HCT116 (cell line): Measurements from ENCODE around the gene PIGP. TPM values are rescaled to one million over a fixed set of nuclear protein-coding genes. Genes with fewer than 3 reads are reported as not detected.

ENCODE experiments used
- ATAC-seq: fragments of 200-7000 bp; cut with Tn5 transposase; 2 replicates; pipeline ENCODE4 v1.9.1; 2020; ENCODE audit warnings: mild to moderate bottlenecking, moderate library complexity
- Bru-seq: library from RNA; stranded (reverse); fragments of 400-500 nt; gene quantifications from one replicate; lab custom pipeline; 2021; lab: Mats Ljungman, UMichigan
- BruChase-seq, 2 experiments: library from RNA; stranded (reverse); fragments of 400-500 nt; gene quantifications; one replicate each; lab custom pipeline; 2021; lab: Mats Ljungman, UMichigan
- BruUV-seq: library from RNA; stranded (reverse); fragments of 400-500 nt; replicated peaks from 2 replicates; lab custom pipeline; 2021; lab: Mats Ljungman, UMichigan
- CTCF ChIA-PET: fragments of 300-600 bp; sonication (Branson Sonifier 250); formaldehyde crosslinking; loops from one replicate; lab custom pipeline; 2021; ENCODE audit warnings: antibody characterized with exemption; lab: Charles Lee
- POLR2A ChIA-PET: fragments of 300-600, 350-600 bp; sonication (Branson Sonifier 250); formaldehyde crosslinking; loops from one replicate; lab custom pipeline; 2021; ENCODE audit warnings: antibody characterized with exemption; lab: Charles Lee
- RAD21 ChIA-PET, 2 experiments: fragments of 300-600 bp; sonication (Branson Sonifier 250); formaldehyde crosslinking; loops; one replicate each; lab custom pipeline; 2023; ENCODE audit warnings: low total read pairs in 2 of 2; ENCODE audit not compliant: uncharacterized antibody in 2 of 2, unreplicated experiment in 2 of 2, low non-redundant PET in 1 of 2; lab: Charles Lee
- DNase-seq: peaks from one replicate; pipeline ENCODE4 v3.0.0-alpha.2; 2010; ENCODE audit warnings: low read depth, low spot score
- H2AFZ ChIP-seq: fragments of 200-600 bp; shearing (Covaris generic), sonication (generic); 2 replicates; pipeline ENCODE4 v1.6.1; 2017; ENCODE audit warnings: low read depth, mixed run types, mixed read lengths, antibody characterized with exemption, low read length; ENCODE audit not compliant: poor library complexity, severe bottlenecking
- H3K27ac ChIP-seq: 2 replicates; pipeline ENCODE4 v1.5.1; 2012; ENCODE audit warnings: low read depth, low read length
- H3K27me3 ChIP-seq: fragments of 200-600 bp; sonication (generic); 2 replicates; pipeline ENCODE4 v1.6.1; 2016; ENCODE audit warnings: mixed run types, low read length, mixed read lengths; ENCODE audit not compliant: insufficient read depth
- H3K36me3 ChIP-seq, 2 experiments: fragments of 200-500 bp in 1 of 2; fragments of 200-600 bp in 1 of 2; sonication (Bioruptor generic) in 1 of 2; sonication (generic) in 1 of 2; 2 replicates each; pipeline versions ENCODE4 v1.5.1 to v1.6.1; 2014 to 2016; ENCODE audit warnings: low read length in 2 of 2, inconsistent platforms in 1 of 2, mixed read lengths in 1 of 2, mixed run types in 1 of 2; ENCODE audit not compliant: insufficient read depth in 2 of 2, control insufficient read depth in 1 of 2
- H3K4me1 ChIP-seq, 2 experiments: fragments of 200-600 bp in 1 of 2; sonication (generic) in 1 of 2; 2 replicates each; pipeline versions ENCODE4 v1.5.1 to v1.6.1; 2012 to 2017; ENCODE audit warnings: low read length in 2 of 2, inconsistent platforms in 1 of 2, mild to moderate bottlenecking in 1 of 2, mixed read lengths in 1 of 2, mixed run types in 1 of 2, moderate library complexity in 1 of 2; ENCODE audit not compliant: insufficient read depth in 2 of 2, control insufficient read depth in 1 of 2
- H3K4me2 ChIP-seq: fragments of 200-600 bp; sonication (generic); 2 replicates; pipeline ENCODE4 v1.6.1; 2017; ENCODE audit warnings: mixed run types, low read length, mixed read lengths
- H3K4me3 ChIP-seq, 2 experiments: fragments of 200-600 bp in 1 of 2; sonication (generic) in 1 of 2; replicated peaks in 1 of 2; 2 replicates each; pipeline ENCODE4 v1.5.1; 2011 to 2016; ENCODE audit warnings: low read length in 2 of 2, control low read depth in 1 of 2, low read depth in 1 of 2, mild to moderate bottlenecking in 1 of 2, mixed read lengths in 1 of 2, mixed run types in 1 of 2
- H3K79me2 ChIP-seq: fragments of 200-600 bp; sonication (generic); 2 replicates; pipeline ENCODE4 v1.6.1; 2017; ENCODE audit warnings: mild to moderate bottlenecking, mixed run types, low read length, moderate library complexity, mixed read lengths; ENCODE audit not compliant: insufficient read depth
- H3K9ac ChIP-seq: fragments of 200-600 bp; sonication (generic); 2 replicates; pipeline ENCODE4 v1.6.1; 2016; ENCODE audit warnings: low read length, mixed read lengths
- H3K9me2 ChIP-seq: fragments of 200-600 bp; sonication (generic), shearing (Covaris generic); 2 replicates; pipeline ENCODE4 v1.6.1; 2017; ENCODE audit warnings: mixed run types, mild to moderate bottlenecking, moderate library complexity; ENCODE audit not compliant: insufficient read depth
- H3K9me3 ChIP-seq, 2 experiments: fragments of 200-500 bp in 1 of 2; fragments of 200-600 bp in 1 of 2; sonication (Bioruptor generic) in 1 of 2; sonication (generic) in 1 of 2; 2 replicates each; pipeline ENCODE4 v1.6.1; 2014 to 2017; ENCODE audit warnings: low read length in 2 of 2, mixed read lengths in 2 of 2, inconsistent platforms in 1 of 2, low read depth in 1 of 2, mild to moderate bottlenecking in 1 of 2, mixed run types in 1 of 2, moderate library complexity in 1 of 2; ENCODE audit not compliant: control insufficient read depth in 1 of 2, insufficient read depth in 1 of 2
- H4K20me1 ChIP-seq: fragments of 200-600 bp; sonication (generic), shearing (Covaris generic); 2 replicates; pipeline ENCODE4 v1.6.1; 2017; ENCODE audit warnings: mixed run types, mild to moderate bottlenecking, moderate library complexity; ENCODE audit not compliant: insufficient read depth
- EGR1 ChIP-seq: IDR thresholded peaks from 2 replicates; pipeline ENCODE4 v1.6.1; 2012; ENCODE audit warnings: low read depth
- EZH2 ChIP-seq: fragments of 200-600 bp; sonication (generic); IDR thresholded peaks from 2 replicates; pipeline ENCODE4 v1.6.1; 2017; ENCODE audit warnings: antibody characterized with exemption, mixed run types
- FOSL1 ChIP-seq: IDR thresholded peaks from 2 replicates; pipeline ENCODE4 v1.6.1; 2012; ENCODE audit warnings: low read depth
- JUND ChIP-seq: IDR thresholded peaks from 2 replicates; pipeline ENCODE4 v1.6.1; 2012
- POLR2A ChIP-seq: IDR thresholded peaks from 2 replicates; pipeline ENCODE4 v1.7.0; 2011; ENCODE audit warnings: borderline replicate concordance; ENCODE audit not compliant: insufficient read depth, insufficient read length; ENCODE audit errors: extremely low read depth
- POLR2AphosphoS5 ChIP-seq: IDR thresholded peaks from 2 replicates; pipeline ENCODE4 v1.6.1; 2011; ENCODE audit warnings: mild to moderate bottlenecking, low read depth, low read length, moderate library complexity
- ZFX ChIP-seq: fragments of 450-650 bp; IDR thresholded peaks from 2 replicates; pipeline ENCODE4 v1.6.1; 2017
- ZNF274 ChIP-seq: fragments of 200-500 bp; sonication (Bioruptor generic); IDR thresholded peaks from 2 replicates; pipeline ENCODE4 v1.6.1; 2014; ENCODE audit warnings: mild to moderate bottlenecking, low read depth, low read length, inconsistent platforms
- intact Hi-C: fragments of 100-400 bp; cut with micrococcal nuclease; formaldehyde crosslinking; loops from 2 replicates; pipeline ENCODE4 v1.10.0; 2022
- long read RNA-seq: library from polyadenylated mRNA; unstranded; transcript quantifications from one replicate; pipeline ENCODE4 v2.0.0, GENCODE V29; 2021; ENCODE audit not compliant: unreplicated experiment
- polyA plus RNA-seq: library from polyadenylated mRNA; unstranded; fragments of >200 nt; gene quantifications from 2 replicates; pipeline ENCODE4 v1.2.1, GENCODE V29; 2012; ENCODE audit warnings: missing spikeins
- total RNA-seq: library from RNA; stranded (reverse); gene quantifications from one replicate; pipeline ENCODE4 v1.2.1, GENCODE V29; 2021; ENCODE audit not compliant: unreplicated experiment
- TF ChIP-seq, protein P1 (sequence below): IDR thresholded peaks from 2 replicates; pipeline ENCODE4 v1.6.1; 2012
- TF ChIP-seq, protein P2 (sequence below), 3 experiments: fragments of 200-600 bp in 1 of 3; sonication (generic) in 1 of 3; IDR thresholded peaks in 2 of 3; conservative IDR thresholded peaks in 1 of 3; 2 replicates each; pipeline ENCODE4 v1.5.1; 2012 to 2017; ENCODE audit warnings: low read depth in 2 of 3, low read length in 2 of 3, antibody characterized with exemption in 1 of 3, borderline replicate concordance in 1 of 3, control low read depth in 1 of 3, mild to moderate bottlenecking in 1 of 3, mixed read lengths in 1 of 3, mixed run types in 1 of 3, moderate library complexity in 1 of 3; ENCODE audit not compliant: insufficient read depth in 1 of 3
- TF ChIP-seq, protein P3 (sequence below): IDR thresholded peaks from 2 replicates; pipeline ENCODE4 v1.6.1; 2011; ENCODE audit warnings: mild to moderate bottlenecking, low read length, moderate library complexity; ENCODE audit not compliant: insufficient replicate concordance; ENCODE audit errors: extremely low read depth

PIGP gene
- total RNA-seq (23.5 TPM), Bru-seq, nascent RNA (percentile 82 among the genes with signal in this experiment), BruChase-seq, experiment 1, labeled RNA remaining after a 6-hour chase (percentile 74 among the genes with signal in this experiment), BruChase-seq, experiment 2, labeled RNA remaining after a 2-hour chase (percentile 68 among the genes with signal in this experiment)
- 9.4 and 15.2 TPM in 2 replicates for polyA plus RNA-seq
- long read RNA-seq, full-length matches to known transcripts = 20 of 33 reads
- long read RNA-seq, partial matches to known transcripts = 6 of 33 reads
- long read RNA-seq, other reads (novel, unspliced or antisense) = 7 of 33 reads

- Histone ChIP-seq H3K27ac (peak within 1 kb of the TSS; percentile 95), H3K27me3 (no peaks in the 10 kb centered on the region), H3K4me2 (peak within 1 kb of the TSS; percentile 94), H3K79me2 (peaks cover 51% of the 10 kb centered on the region), H3K9me2 (no peaks in the 10 kb centered on the region), H3K4me3 (peak within 1 kb of the TSS; percentile 78 to 95), H3K36me3 (no peaks in the 10 kb centered on the region), H3K9ac (peak within 1 kb of the TSS; percentile 91), H3K9me3 (no peaks in the 10 kb centered on the region), H2AFZ (peak within 1 kb of the TSS; percentile 47), H4K20me1 (peaks cover 9% of the 10 kb centered on the region; the same call in 1 of the 2 replicates), H3K4me1 (peaks cover 11 to 26% of the 10 kb centered on the region in 2 experiments)
- BruUV-seq = no TSS peak
- TF ChIP-seq, protein P1, sequence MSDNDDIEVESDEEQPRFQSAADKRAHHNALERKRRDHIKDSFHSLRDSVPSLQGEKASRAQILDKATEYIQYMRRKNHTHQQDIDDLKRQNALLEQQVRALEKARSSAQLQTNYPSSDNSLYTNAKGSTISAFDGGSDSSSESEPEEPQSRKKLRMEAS = peak; percentile 14; the same call in 1 of the 2 replicates
- TF ChIP-seq, protein P2, sequence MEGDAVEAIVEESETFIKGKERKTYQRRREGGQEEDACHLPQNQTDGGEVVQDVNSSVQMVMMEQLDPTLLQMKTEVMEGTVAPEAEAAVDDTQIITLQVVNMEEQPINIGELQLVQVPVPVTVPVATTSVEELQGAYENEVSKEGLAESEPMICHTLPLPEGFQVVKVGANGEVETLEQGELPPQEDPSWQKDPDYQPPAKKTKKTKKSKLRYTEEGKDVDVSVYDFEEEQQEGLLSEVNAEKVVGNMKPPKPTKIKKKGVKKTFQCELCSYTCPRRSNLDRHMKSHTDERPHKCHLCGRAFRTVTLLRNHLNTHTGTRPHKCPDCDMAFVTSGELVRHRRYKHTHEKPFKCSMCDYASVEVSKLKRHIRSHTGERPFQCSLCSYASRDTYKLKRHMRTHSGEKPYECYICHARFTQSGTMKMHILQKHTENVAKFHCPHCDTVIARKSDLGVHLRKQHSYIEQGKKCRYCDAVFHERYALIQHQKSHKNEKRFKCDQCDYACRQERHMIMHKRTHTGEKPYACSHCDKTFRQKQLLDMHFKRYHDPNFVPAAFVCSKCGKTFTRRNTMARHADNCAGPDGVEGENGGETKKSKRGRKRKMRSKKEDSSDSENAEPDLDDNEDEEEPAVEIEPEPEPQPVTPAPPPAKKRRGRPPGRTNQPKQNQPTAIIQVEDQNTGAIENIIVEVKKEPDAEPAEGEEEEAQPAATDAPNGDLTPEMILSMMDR (IDR thresholded peaks at IDR 0.05 in 2 of 3, conservative IDR thresholded peaks at IDR 0.05 in 1 of 3; ENCODE audit: borderline replicate concordance in 1 of 3, insufficient read depth in 1 of 3, low read depth in 2 of 3, low read length in 2 of 3) = no peak
- no peak for TF ChIP-seq FOSL1
- TF ChIP-seq POLR2A = peak; percentile 58
- TF ChIP-seq EGR1 = peak; percentile 98
- peak; percentile 85 for TF ChIP-seq ZFX
- TF ChIP-seq, protein P3, sequence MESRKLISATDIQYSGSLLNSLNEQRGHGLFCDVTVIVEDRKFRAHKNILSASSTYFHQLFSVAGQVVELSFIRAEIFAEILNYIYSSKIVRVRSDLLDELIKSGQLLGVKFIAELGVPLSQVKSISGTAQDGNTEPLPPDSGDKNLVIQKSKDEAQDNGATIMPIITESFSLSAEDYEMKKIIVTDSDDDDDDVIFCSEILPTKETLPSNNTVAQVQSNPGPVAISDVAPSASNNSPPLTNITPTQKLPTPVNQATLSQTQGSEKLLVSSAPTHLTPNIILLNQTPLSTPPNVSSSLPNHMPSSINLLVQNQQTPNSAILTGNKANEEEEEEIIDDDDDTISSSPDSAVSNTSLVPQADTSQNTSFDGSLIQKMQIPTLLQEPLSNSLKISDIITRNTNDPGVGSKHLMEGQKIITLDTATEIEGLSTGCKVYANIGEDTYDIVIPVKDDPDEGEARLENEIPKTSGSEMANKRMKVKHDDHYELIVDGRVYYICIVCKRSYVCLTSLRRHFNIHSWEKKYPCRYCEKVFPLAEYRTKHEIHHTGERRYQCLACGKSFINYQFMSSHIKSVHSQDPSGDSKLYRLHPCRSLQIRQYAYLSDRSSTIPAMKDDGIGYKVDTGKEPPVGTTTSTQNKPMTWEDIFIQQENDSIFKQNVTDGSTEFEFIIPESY = peak; percentile 82
- no peak for TF ChIP-seq JUND
- TF ChIP-seq ZNF274 = no peak
- TF ChIP-seq POLR2AphosphoS5 = peak; percentile 82
- no peak for TF ChIP-seq EZH2
- POLR2A ChIA-PET = no interaction called here
- CTCF ChIA-PET = no interaction called here
- RAD21 ChIA-PET = no interaction called here
- DNase-seq (peak; percentile 76), ATAC-seq (peak; percentile 78)
- intact Hi-C loops = no loop called here
These were observed at the start of gene PIGP, which contains the start of gene TTC3 for GRCh38 chr21:37072988-37073416. PIGP (minus strand) TSS chr21:37073071; CDS start chr21:37072515, 556 bp downstream. TTC3 (plus strand) TSS chr21:37073254; CDS start chr21:37087258, 14,004 bp downstream.
